ENCODE data around the gene MTCL1. TPM values are rescaled to one million over a fixed set of nuclear protein-coding genes. Genes with fewer than 3 reads are reported as not detected.

Gene MTCL1
- total and polyA plus RNA-seq, 12 donors: 0.43 to 12.5 (median 2.1) TPM

GRCh38 chr18:8688816-8689215 lies 16.5 kb upstream of the MTCL1 start:
- TF ChIP-seq POLR2A (IDR thresholded peaks at IDR 0.05) (no peak), CTCF (IDR thresholded peaks at IDR 0.05) (no peak)

GRCh38 chr18:8689517-8689916 lies 15.8 kb upstream of the MTCL1 start:
- no peak for DNase-seq
- Histone ChIP-seq H3K27ac (no peak overlapping the region), H3K4me3 (no peak overlapping the region), H3K27me3 (no peaks in the 10 kb centered on the region), H3K4me1 (replicated peaks in 1 of 2) (no peaks in the 10 kb centered on the region), H3K36me3 (replicated peaks in 1 of 2) (no peaks in the 10 kb centered on the region), H3K9me3 (replicated peaks in 1 of 3) (no peaks in the 10 kb centered on the region)
- no peak for TF ChIP-seq CTCF (IDR thresholded peaks at IDR 0.05)
- WGBS, 4 donors: 83 to 90% (median 87%) methylated on average over 13 of the region's 13 CpGs
- intact Hi-C loops (cut with DNase I): no loop called here

More at GRCh38 chr18:8688816-8689215, 16.5 kb upstream of the MTCL1 start:
- peak in 1 of 7 donors; percentile 1 for DNase-seq
- no peaks in the 10 kb centered on the region for H3K36me3 ChIP-seq (replicated peaks in 1 of 2)
- H3K4me1 ChIP-seq (replicated peaks in 1 of 2): no peaks in the 10 kb centered on the region
- intact Hi-C loops (cut with DNase I): no loop called here
- no peaks in the 10 kb centered on the region for H3K9me3 ChIP-seq (replicated peaks in 1 of 3)
- 88 to 92% (median 91%) methylated on average over 8 of the region's 8 CpGs for WGBS, 4 donors
- no peak overlapping the region for H3K4me3 ChIP-seq
- no peaks in the 10 kb centered on the region for H3K27me3 ChIP-seq
- no peak overlapping the region for H3K27ac ChIP-seq

GRCh38 chr18:8694891-8695290 lies 10.5 kb upstream of the MTCL1 start:
- H3K27ac ChIP-seq: no peak overlapping the region
- DNase-seq: no peak

GRCh38 chr18:8695932-8696517 lies 9.3 kb upstream of the MTCL1 start:
- TF ChIP-seq POLR2A (IDR thresholded peaks at IDR 0.05) (no peak), CTCF (IDR thresholded peaks at IDR 0.05) (no peak)
- no peaks in the 10 kb centered on the region for H3K9me3 ChIP-seq (replicated peaks in 1 of 3)

More at GRCh38 chr18:8694891-8695290, 10.5 kb upstream of the MTCL1 start:
- no peaks in the 10 kb centered on the region for H3K9me3 ChIP-seq (replicated peaks in 1 of 3)
- no peak overlapping the region for H3K4me3 ChIP-seq
- H3K4me1 ChIP-seq (replicated peaks in 1 of 2): no peaks in the 10 kb centered on the region
- TF ChIP-seq CTCF (IDR thresholded peaks at IDR 0.05): no peak
- TF ChIP-seq POLR2A (IDR thresholded peaks at IDR 0.05): no peak
- no peaks in the 10 kb centered on the region for H3K36me3 ChIP-seq (replicated peaks in 1 of 2)
- intact Hi-C loops (cut with DNase I): loop anchor here (5.0 kb wide), 1 partner anchor 292 kb away; no protein-coding TSS in a partner anchor
- no peaks in the 10 kb centered on the region for H3K27me3 ChIP-seq
- 65 to 79% (median 76%) methylated on average over 10 of the region's 10 CpGs for whole genome bisulfite sequencing, 4 donors

More at GRCh38 chr18:8695932-8696517, 9.3 kb upstream of the MTCL1 start:
- no peaks in the 10 kb centered on the region for H3K4me1 ChIP-seq (replicated peaks in 1 of 2)
- WGBS, 4 donors: 64 to 82% (median 74%) methylated on average over 3 of the region's 3 CpGs
- H3K27ac ChIP-seq: no peak overlapping the region
- intact Hi-C loops (cut with DNase I): loop anchor here in 1 of 2 donors (5.0 kb wide), 1 partner anchor 291 kb away; no protein-coding TSS in a partner anchor
- no peaks in the 10 kb centered on the region for H3K36me3 ChIP-seq (replicated peaks in 1 of 2)
- DNase-seq: no peak
- H3K4me3 ChIP-seq: no peak overlapping the region
- no peaks in the 10 kb centered on the region for H3K27me3 ChIP-seq

Data from adrenal gland (tissue), 12 donors.